ENCODE data around the gene ASTN2.

DNA sequence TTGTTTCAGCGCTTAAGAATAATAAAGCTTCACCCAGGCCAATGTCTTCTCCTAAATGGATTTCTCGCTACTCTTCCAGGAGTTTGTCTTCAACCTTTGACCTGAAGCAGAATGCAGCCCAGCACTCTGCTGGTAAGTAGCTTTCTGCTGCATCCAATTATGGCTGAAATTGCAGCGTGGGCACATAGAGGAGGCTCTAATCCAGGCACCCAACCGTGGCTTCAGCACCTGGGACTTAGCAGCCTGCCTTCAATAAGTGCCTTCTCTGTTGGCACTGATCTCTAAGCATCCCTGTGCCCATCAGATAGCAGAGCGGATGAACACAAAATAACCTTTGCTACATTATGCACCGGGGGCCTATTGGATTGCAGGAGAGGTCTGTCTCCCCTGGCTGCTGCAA is 622.6 kb downstream of the ASTN2 start:
- TF ChIP-seq POLR2A (IDR thresholded peaks at IDR 0.05; ENCODE audit: low read length) (no peak), GATA1 (IDR thresholded peaks at IDR 0.05; ENCODE audit: low read depth, low read length) (no peak)

Data from erythroblast (primary cell).